Measurements from ENCODE around the gene PLEKHO2.

PLEKHO2 gene

GRCh38 chr15:64856429-64857145 lies 14.9 kb downstream of the PLEKHO2 start:
- no peak for DNase-seq

GRCh38 chr15:64857421-64857820 lies 15.7 kb downstream of the PLEKHO2 start:
- no peak for DNase-seq

- DNase-seq: no peak
These were observed 16.4 kb downstream of the PLEKHO2 start for GRCh38 chr15:64858021-64858575.

GRCh38 chr15:64859226-64859625 lies 17.5 kb downstream of the PLEKHO2 start:
- DNase-seq: no peak

- no peak for DNase-seq
These were observed 19.6 kb downstream of the PLEKHO2 start for GRCh38 chr15:64861331-64861730.

- no peak for DNase-seq
These were observed 20.2 kb downstream of the PLEKHO2 start for GRCh38 chr15:64861960-64862359.

- no peak for DNase-seq
These were observed 20.7 kb downstream of the PLEKHO2 start for GRCh38 chr15:64862408-64862807.

- no peak for DNase-seq
These were observed 22.4 kb downstream of the PLEKHO2 start for GRCh38 chr15:64864068-64864467.

GRCh38 chr15:64865126-64865997 lies 23.6 kb downstream of the PLEKHO2 start:
- DNase-seq: no peak

- DNase-seq: no peak
These were observed 24.3 kb downstream of the PLEKHO2 start for GRCh38 chr15:64865998-64866520.

GRCh38 chr15:64869501-64869900 lies 27.8 kb downstream of the PLEKHO2 start:
- DNase-seq: no peak

GRCh38 chr15:64870353-64870752 lies 28.6 kb downstream of the PLEKHO2 start:
- DNase-seq: no peak

GRCh38 chr15:64875641-64876223 lies 34.0 kb downstream of the PLEKHO2 start:
- no peak for DNase-seq

- DNase-seq: peak; percentile 20
These were observed 35.7 kb downstream of the PLEKHO2 start for GRCh38 chr15:64877435-64877834.

GRCh38 chr15:64878705-64879104 lies 37.0 kb downstream of the PLEKHO2 start:
- DNase-seq: no peak

- peak; percentile 40 for DNase-seq
These were observed 41.4 kb downstream of the PLEKHO2 start for GRCh38 chr15:64883100-64883581.

- peak; percentile 88 for DNase-seq
These were observed 42.3 kb downstream of the PLEKHO2 start for GRCh38 chr15:64883997-64884511.

GRCh38 chr15:64884679-64885078 lies 43.0 kb downstream of the PLEKHO2 start:
- DNase-seq: no peak

GRCh38 chr15:64888336-64888735 lies 46.6 kb downstream of the PLEKHO2 start:
- no peak for DNase-seq

GRCh38 chr15:64891561-64891960 lies 49.8 kb downstream of the PLEKHO2 start:
- DNase-seq: no peak

- DNase-seq: peak; percentile 26
These were observed 51.2 kb downstream of the PLEKHO2 start for GRCh38 chr15:64892847-64893403.

Data from CD4-positive, alpha-beta T cell treated with Interleukin-17A for 4 hours (primary cell).